PC-3 (cell line): ENCODE measurements around the gene CFAP20DC.

Experiments
- CTCF ChIP-seq: fragments of 300-600 bp; sonication (generic); conservative IDR thresholded peaks from 2 replicates; pipeline ENCODE4 v1.5.1; 2017; ENCODE audit warnings: antibody characterized with exemption, low read depth, mild to moderate bottlenecking, low read length
- EZH2 ChIP-seq: fragments of 300-600 bp; sonication (generic); IDR thresholded peaks from one replicate; pipeline ENCODE4 v1.6.1; 2017; ENCODE audit warnings: antibody characterized with exemption, mild to moderate bottlenecking, low read length; ENCODE audit not compliant: unreplicated experiment

DNA sequence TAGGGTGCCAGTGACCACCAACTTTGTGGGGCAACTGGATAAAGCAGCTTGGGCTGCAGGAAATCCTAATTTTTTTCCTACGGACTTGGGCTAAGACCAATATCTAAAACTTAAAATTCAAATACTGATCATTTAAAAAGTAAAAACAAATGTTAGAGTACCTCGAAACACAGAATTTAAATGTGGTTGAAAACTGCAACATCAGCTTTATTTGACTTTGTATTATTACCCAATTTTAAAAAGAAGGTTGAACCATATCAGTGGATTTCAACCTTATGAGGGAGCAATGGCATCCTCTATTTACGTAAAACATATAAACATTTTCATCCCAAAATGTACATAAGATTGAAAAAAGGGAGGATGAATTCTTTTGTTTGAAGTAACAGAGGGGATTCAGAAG is 26.2 kb downstream of the CFAP20DC start:
- no peak for TF ChIP-seq CTCF
- no peak for TF ChIP-seq EZH2
